Activated naive CD4-positive, alpha-beta T cell treated with anti-CD3 and anti-CD28 coated beads, Interleukin-2, amount 50 U/mL, for 24 hours (primary cell): ENCODE data around the gene ZMIZ2.
"Not testable (repeated sequence)": the region's sequence is repeated elsewhere in the genome, so short reads cannot be mapped to it uniquely, and the experiment has no call there.

Source experiments
- H3K27ac Mint-ChIP-seq: one replicate; pipeline ENCODE4 v1.8.0; 2021; ENCODE audit warnings: mild to moderate bottlenecking, mixed read lengths
- H3K27me3 Mint-ChIP-seq: one replicate; pipeline ENCODE4 v1.8.0; 2021; ENCODE audit warnings: mixed read lengths
- H3K36me3 Mint-ChIP-seq: one replicate; pipeline ENCODE4 v1.8.0; 2021; ENCODE audit warnings: mixed read lengths
- H3K4me1 Mint-ChIP-seq: one replicate; pipeline ENCODE4 v1.8.0; 2021; ENCODE audit warnings: mixed read lengths
- H3K4me3 Mint-ChIP-seq: one replicate; pipeline ENCODE4 v1.8.0; 2021; ENCODE audit warnings: mild to moderate bottlenecking, mixed read lengths
- H3K9me3 Mint-ChIP-seq: one replicate; pipeline ENCODE4 v1.8.0; 2021; ENCODE audit warnings: mixed read lengths

The ZMIZ2 gene, protein sequence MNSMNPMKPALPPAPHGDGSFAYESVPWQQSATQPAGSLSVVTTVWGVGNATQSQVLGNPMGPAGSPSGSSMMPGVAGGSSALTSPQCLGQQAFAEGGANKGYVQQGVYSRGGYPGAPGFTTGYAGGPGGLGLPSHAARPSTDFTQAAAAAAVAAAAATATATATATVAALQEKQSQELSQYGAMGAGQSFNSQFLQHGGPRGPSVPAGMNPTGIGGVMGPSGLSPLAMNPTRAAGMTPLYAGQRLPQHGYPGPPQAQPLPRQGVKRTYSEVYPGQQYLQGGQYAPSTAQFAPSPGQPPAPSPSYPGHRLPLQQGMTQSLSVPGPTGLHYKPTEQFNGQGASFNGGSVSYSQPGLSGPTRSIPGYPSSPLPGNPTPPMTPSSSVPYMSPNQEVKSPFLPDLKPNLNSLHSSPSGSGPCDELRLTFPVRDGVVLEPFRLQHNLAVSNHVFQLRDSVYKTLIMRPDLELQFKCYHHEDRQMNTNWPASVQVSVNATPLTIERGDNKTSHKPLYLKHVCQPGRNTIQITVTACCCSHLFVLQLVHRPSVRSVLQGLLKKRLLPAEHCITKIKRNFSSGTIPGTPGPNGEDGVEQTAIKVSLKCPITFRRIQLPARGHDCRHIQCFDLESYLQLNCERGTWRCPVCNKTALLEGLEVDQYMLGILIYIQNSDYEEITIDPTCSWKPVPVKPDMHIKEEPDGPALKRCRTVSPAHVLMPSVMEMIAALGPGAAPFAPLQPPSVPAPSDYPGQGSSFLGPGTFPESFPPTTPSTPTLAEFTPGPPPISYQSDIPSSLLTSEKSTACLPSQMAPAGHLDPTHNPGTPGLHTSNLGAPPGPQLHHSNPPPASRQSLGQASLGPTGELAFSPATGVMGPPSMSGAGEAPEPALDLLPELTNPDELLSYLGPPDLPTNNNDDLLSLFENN

GRCh38 chr7:44748045-44748947, at the start of gene ZMIZ2:
TSS of gene ZMIZ2 (plus strand) at chr7:44748847. CDS start at chr7:44756250, 7,403 bp downstream.
- Mint-ChIP-seq H3K27me3 (no peaks in the 10 kb centered on the region), H3K4me1 (peaks cover 48% of the 10 kb centered on the region), H3K9me3 (no peaks in the 10 kb centered on the region), H3K27ac (peak within 1 kb of the TSS; percentile 98), H3K36me3 (peaks cover 7% of the 10 kb centered on the region), H3K4me3 (peak within 1 kb of the TSS; percentile 91)

DNA sequence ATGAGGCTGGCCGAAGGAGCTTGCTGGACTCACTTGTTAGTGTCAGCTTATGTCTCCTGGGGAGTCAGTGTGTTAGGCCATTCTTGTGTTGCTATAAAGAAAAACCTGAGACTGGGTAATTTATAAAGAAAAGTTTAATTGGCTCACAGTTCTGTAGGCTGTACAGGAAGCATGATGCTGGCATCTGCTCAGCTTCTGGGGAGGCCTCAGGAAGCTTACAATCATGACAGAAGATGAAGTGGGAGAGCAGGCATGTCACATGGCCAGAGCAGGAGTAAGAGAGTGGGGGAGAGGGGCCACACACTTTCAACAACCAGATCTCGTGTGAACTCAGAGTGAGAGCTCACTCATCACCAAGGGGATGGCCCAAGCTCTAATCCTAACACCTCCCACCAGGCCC, 49.0 kb upstream of the ZMIZ2 start:
- not testable (repeated sequence) for H3K4me1 Mint-ChIP-seq, H3K9me3 Mint-ChIP-seq, H3K27ac Mint-ChIP-seq, H3K27me3 Mint-ChIP-seq, H3K4me3 Mint-ChIP-seq
- peaks cover 22% of the 10 kb centered on the region for H3K36me3 Mint-ChIP-seq

DNA sequence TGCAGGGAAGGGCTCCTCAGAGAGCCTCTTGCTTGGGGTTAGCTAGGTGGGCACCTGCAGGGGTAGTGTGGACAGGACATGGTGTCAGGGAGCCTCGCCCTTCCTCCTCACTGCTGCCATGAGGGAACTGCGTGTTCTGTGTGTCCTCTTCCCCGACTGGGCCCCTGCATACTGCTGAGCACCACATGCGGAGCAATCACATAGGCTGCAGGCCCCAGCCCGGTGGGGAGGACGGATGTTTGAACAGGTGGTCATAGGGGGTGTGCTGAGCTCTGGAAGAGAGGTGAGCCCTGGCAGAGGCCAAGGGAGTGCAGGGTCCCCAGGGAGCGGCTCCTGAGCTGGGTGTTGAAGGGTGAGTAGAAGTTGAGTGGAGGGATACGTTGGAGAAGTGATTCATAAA, 48.3 kb upstream of the ZMIZ2 start:
- Mint-ChIP-seq H3K4me1 (no peaks in the 10 kb centered on the region), H3K27me3 (no peaks in the 10 kb centered on the region), H3K36me3 (peaks cover 20% of the 10 kb centered on the region), H3K4me3 (no peak overlapping the region), H3K27ac (no peak overlapping the region), H3K9me3 (no peaks in the 10 kb centered on the region)

DNA sequence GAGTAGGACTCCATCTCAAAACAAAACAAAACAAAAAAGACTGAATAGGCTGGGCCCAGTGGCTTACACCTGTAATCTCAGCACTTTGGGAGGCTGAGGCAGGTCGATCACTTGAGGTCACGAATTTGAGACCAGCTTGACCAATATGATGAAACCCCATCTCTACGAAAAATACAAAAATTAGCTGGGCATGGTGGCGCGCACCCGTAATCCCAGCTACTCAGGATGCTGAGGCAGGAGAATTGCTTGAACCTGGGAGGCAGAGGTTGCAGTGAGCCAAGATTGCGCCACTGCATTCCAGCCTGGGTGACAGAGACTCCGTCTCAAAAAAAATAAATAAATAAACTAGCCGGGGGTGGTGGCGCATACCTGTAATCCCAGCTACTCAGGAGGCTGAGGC, 45.3 kb upstream of the ZMIZ2 start:
- not testable (repeated sequence) for H3K27ac Mint-ChIP-seq, H3K9me3 Mint-ChIP-seq, H3K4me3 Mint-ChIP-seq, H3K27me3 Mint-ChIP-seq, H3K4me1 Mint-ChIP-seq
- H3K36me3 Mint-ChIP-seq = peaks cover 18% of the 10 kb centered on the region

DNA sequence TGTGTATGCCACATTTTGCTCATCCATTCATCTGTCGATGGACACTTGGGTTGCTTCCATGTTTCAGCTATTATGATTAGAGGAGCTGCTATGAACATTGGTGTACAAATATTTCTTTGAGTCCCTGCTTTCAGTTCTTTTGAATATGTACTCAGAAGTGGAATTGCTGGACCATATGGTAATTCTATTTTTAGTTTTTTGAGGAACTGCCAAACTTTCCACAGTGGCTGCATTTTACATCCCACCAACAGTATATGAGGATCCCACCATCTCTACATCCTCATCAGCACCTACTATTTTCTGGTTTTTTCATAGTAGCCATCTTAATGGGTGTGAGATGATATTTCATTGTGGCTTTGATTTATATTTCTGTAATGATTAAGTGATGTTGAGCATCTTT, 44.7 kb upstream of the ZMIZ2 start:
- Mint-ChIP-seq H3K27me3 (no peaks in the 10 kb centered on the region), H3K36me3 (peaks cover 18% of the 10 kb centered on the region), H3K27ac (no peak overlapping the region), H3K4me1 (no peaks in the 10 kb centered on the region), H3K9me3 (no peaks in the 10 kb centered on the region), H3K4me3 (no peak overlapping the region)

GRCh38 chr7:44705434-44705833, 43.2 kb upstream of the ZMIZ2 start:
- Mint-ChIP-seq H3K4me3 (no peak overlapping the region), H3K36me3 (peaks cover 14% of the 10 kb centered on the region), H3K27ac (peak overlapping the region; percentile 35), H3K4me1 (no peaks in the 10 kb centered on the region), H3K9me3 (no peaks in the 10 kb centered on the region), H3K27me3 (no peaks in the 10 kb centered on the region)

GRCh38 chr7:44706788-44707557, 41.7 kb upstream of the ZMIZ2 start:
- Mint-ChIP-seq H3K27ac (no peak overlapping the region), H3K36me3 (peaks cover 14% of the 10 kb centered on the region), H3K4me3 (no peak overlapping the region), H3K9me3 (no peaks in the 10 kb centered on the region), H3K27me3 (no peaks in the 10 kb centered on the region), H3K4me1 (peaks cover 2% of the 10 kb centered on the region)

DNA sequence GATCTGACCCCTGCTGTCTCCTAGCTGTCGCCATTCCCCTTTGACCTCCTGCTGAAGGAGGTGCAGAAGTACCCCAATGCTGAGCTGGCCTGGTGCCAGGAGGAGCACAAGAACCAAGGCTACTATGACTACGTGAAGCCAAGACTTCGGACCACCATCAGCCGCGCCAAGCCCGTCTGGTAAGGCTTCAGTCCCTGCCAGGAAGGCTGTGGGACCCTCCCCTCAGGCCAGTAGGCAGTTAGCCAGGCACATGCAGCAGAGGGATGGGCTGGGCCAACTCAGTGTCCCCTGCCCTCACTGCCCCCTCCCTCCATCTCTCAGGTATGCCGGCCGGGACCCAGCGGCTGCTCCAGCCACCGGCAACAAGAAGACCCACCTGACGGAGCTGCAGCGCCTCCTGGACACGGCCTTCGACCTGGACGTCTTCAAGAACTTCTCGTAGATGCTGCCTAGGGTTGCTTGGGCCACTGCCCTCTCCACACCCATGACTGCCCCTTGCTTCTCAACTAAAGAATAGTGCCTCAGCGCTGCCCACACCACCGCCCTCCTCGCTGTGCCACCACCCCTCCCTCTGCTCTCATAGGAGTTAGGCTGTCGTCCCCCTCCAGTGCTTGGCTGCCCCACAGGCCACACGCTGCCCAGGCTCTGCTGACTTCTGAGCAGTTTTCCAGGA, 41.0 kb upstream of the ZMIZ2 start:
- no peaks in the 10 kb centered on the region for H3K9me3 Mint-ChIP-seq
- H3K36me3 Mint-ChIP-seq = peaks cover 14% of the 10 kb centered on the region
- peaks cover 5% of the 10 kb centered on the region for H3K4me1 Mint-ChIP-seq
- no peak overlapping the region for H3K27ac Mint-ChIP-seq
- H3K27me3 Mint-ChIP-seq = no peaks in the 10 kb centered on the region
- H3K4me3 Mint-ChIP-seq = no peak overlapping the region

GRCh38 chr7:44709011-44709915, 39.4 kb upstream of the ZMIZ2 start:
- H3K27me3 Mint-ChIP-seq = no peaks in the 10 kb centered on the region
- peaks cover 8% of the 10 kb centered on the region for H3K36me3 Mint-ChIP-seq
- no peak overlapping the region for H3K4me3 Mint-ChIP-seq
- no peaks in the 10 kb centered on the region for H3K9me3 Mint-ChIP-seq
- no peak overlapping the region for H3K27ac Mint-ChIP-seq
- H3K4me1 Mint-ChIP-seq = peaks cover 5% of the 10 kb centered on the region

DNA sequence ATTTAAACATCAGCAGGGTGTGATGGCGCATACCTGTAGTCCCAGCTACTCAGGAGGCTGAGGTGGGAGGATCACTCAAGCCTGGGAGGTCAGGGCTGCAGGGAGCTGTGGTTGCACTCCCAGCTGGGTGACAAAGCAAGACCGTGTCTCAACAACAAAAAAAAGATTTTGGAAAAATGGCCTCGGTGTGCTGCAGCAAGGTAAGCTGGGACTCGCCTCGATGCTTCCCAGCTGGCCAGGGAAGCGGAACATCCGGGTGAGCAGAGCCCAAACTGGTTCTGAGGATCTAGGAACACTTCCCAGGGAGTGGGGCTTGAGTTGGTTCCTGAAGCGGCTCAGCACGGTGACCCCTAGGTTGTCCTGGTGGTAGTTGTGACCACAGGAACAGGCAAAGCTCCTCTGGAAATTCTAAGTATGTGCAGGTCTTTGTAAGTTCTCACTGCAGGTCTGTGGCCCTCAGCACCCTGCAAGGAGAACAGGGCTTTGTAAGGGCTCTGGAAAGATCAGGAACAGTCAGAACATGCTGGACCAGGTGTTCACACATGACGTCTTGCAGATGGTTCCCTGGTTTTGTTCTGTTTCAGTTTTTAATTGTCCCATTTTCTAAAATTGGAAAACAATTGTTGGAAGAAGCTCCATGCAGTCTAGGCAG, 38.6 kb upstream of the ZMIZ2 start:
- Mint-ChIP-seq H3K27me3 (no peaks in the 10 kb centered on the region), H3K4me1 (peaks cover 5% of the 10 kb centered on the region), H3K27ac (no peak overlapping the region), H3K36me3 (peaks cover 7% of the 10 kb centered on the region), H3K9me3 (no peaks in the 10 kb centered on the region), H3K4me3 (no peak overlapping the region)

DNA sequence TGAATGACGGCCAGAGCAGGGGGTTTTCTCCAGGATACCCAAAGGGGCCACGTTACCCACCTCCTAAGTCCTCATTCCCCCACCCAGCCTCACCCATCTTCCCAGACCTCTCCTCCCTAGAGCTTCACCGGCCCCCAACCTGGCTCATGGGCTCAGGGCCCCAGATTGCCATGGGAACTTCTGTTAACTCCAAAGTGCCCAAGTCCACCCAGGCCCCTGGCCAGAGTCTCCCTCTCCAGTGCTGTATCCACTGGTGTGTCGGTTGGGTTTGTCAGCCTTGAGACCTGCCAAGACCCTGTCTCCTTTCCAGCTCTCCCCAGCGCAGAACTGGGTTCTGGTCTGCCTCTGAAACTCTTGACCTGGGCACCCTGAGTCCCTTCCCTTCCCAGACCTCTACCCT, 37.1 kb upstream of the ZMIZ2 start:
- no peaks in the 10 kb centered on the region for H3K9me3 Mint-ChIP-seq
- H3K27ac Mint-ChIP-seq = no peak overlapping the region
- no peak overlapping the region for H3K4me3 Mint-ChIP-seq
- H3K4me1 Mint-ChIP-seq = peaks cover 5% of the 10 kb centered on the region
- H3K27me3 Mint-ChIP-seq = no peaks in the 10 kb centered on the region
- H3K36me3 Mint-ChIP-seq = peaks cover 2% of the 10 kb centered on the region

GRCh38 chr7:44712012-44712411, 36.6 kb upstream of the ZMIZ2 start:
- H3K36me3 Mint-ChIP-seq = peaks cover 2% of the 10 kb centered on the region
- H3K27ac Mint-ChIP-seq = peak overlapping the region; percentile 77
- no peaks in the 10 kb centered on the region for H3K9me3 Mint-ChIP-seq
- H3K4me3 Mint-ChIP-seq = no peak overlapping the region
- peaks cover 5% of the 10 kb centered on the region for H3K4me1 Mint-ChIP-seq
- H3K27me3 Mint-ChIP-seq = no peaks in the 10 kb centered on the region

- Mint-ChIP-seq H3K4me3 (no peak overlapping the region), H3K36me3 (no peaks in the 10 kb centered on the region), H3K27ac (no peak overlapping the region), H3K27me3 (no peaks in the 10 kb centered on the region), H3K4me1 (peaks cover 5% of the 10 kb centered on the region), H3K9me3 (no peaks in the 10 kb centered on the region)
Measured at GRCh38 chr7:44713141-44713540, 35.5 kb upstream of the ZMIZ2 start.
